GM12878 (cell line): ENCODE data around the gene SHPK. TPM values are rescaled to one million over a fixed set of nuclear protein-coding genes. Genes with fewer than 3 reads are reported as not detected.

ENCODE experiments used
- ATAC-seq: fragments of 200-7000 bp; cut with Tn5 transposase; 3 replicates; pipeline ENCODE4 v1.9.1; 2020; ENCODE audit warnings: mild to moderate bottlenecking, moderate library complexity
- BruUV-seq: library from RNA; stranded (reverse); fragments of 400-500 nt; replicated peaks from 2 replicates; lab custom pipeline; 2021; lab: Mats Ljungman, UMichigan
- CTCF ChIA-PET: fragments of 300-600 bp; sonication (Branson Sonifier 250); formaldehyde crosslinking; extraction: SDS; loops from one replicate; lab custom pipeline; 2021; ENCODE audit warnings: inconsistent platforms; lab: Yijun Ruan, JAX
- POLR2A ChIA-PET: fragments of 350-600 bp; formaldehyde crosslinking; extraction: SDS; loops from one replicate; lab custom pipeline; 2021; ENCODE audit warnings: inconsistent platforms; lab: Charles Lee
- RAD21 ChIA-PET: fragments of 300-600 bp; sonication (Branson Sonifier 250); formaldehyde crosslinking; loops from one replicate; lab custom pipeline; 2023; ENCODE audit warnings: antibody characterized with exemption; ENCODE audit not compliant: unreplicated experiment; lab: Charles Lee
- SMC1A ChIA-PET: fragments of 300-600 bp; sonication (Branson Sonifier 250); formaldehyde crosslinking; loops from one replicate; lab custom pipeline; 2023; ENCODE audit not compliant: unreplicated experiment, uncharacterized antibody; lab: Charles Lee
- DNase-seq: peaks from one replicate; pipeline ENCODE4 v3.0.0-alpha.2; 2011; ENCODE audit warnings: low read depth, low spot score
- FAIRE-seq: peaks from 3 replicates; lab custom pipeline; 2011; peaks lifted over from hg19 to GRCh38; lab: Jason Lieb, UNC
- H2AFZ ChIP-seq: 2 replicates; pipeline ENCODE4 v1.6.0; 2011; ENCODE audit warnings: low read depth, low read length, control low read depth; ENCODE audit not compliant: control insufficient read depth
- H3K27ac ChIP-seq: 2 replicates; pipeline ENCODE4 v1.5.1; 2011; ENCODE audit warnings: control low read depth; ENCODE audit not compliant: control insufficient read depth, insufficient read depth
- H3K27me3 ChIP-seq, 2 experiments: replicated peaks in 1 of 2; 2 replicates each; pipeline versions ENCODE4 v1.6.0 to v1.6.1; 2011; ENCODE audit warnings: low read length in 1 of 2; ENCODE audit not compliant: control insufficient read depth in 2 of 2, insufficient read depth in 2 of 2
- H3K36me3 ChIP-seq, 2 experiments: 2 replicates each; pipeline ENCODE4 v1.5.1; 2011; ENCODE audit warnings: low read length in 1 of 2; ENCODE audit not compliant: control insufficient read depth in 2 of 2, insufficient read depth in 2 of 2
- H3K4me1 ChIP-seq: 2 replicates; pipeline ENCODE4 v1.6.1; 2011; ENCODE audit warnings: mild to moderate bottlenecking, low read length, moderate library complexity, mixed read lengths; ENCODE audit not compliant: control insufficient read depth, insufficient read depth
- H3K4me2 ChIP-seq: 2 replicates; pipeline ENCODE4 v1.6.0; 2011; ENCODE audit warnings: control low read depth; ENCODE audit not compliant: control insufficient read depth, insufficient read depth
- H3K4me3 ChIP-seq: fragments of 200-600 bp; sonication (generic); 2 replicates; pipeline ENCODE4 v1.5.1; 2016
- H3K79me2 ChIP-seq: 2 replicates; pipeline ENCODE4 v1.6.0; 2011; ENCODE audit warnings: low read length; ENCODE audit not compliant: control insufficient read depth, insufficient read depth
- H3K9ac ChIP-seq: 2 replicates; pipeline ENCODE4 v1.8.0; 2011; ENCODE audit warnings: low read length, control low read depth, mixed read lengths; ENCODE audit not compliant: control insufficient read depth, insufficient read depth
- H3K9me3 ChIP-seq: replicated peaks from 3 replicates; pipeline ENCODE4 v1.5.1; 2011; ENCODE audit warnings: mild to moderate bottlenecking, low read length; ENCODE audit not compliant: control insufficient read depth, insufficient read depth
- H4K20me1 ChIP-seq: 2 replicates; pipeline ENCODE4 v1.6.0; 2011; ENCODE audit not compliant: control insufficient read depth, insufficient read depth
- BCL3 ChIP-seq: IDR thresholded peaks from 2 replicates; pipeline ENCODE4 v1.6.1; 2011; ENCODE audit warnings: borderline replicate concordance, low read depth, mild to moderate bottlenecking, moderate library complexity, low read length; ENCODE audit not compliant: insufficient read depth, poor library complexity, severe bottlenecking
- CBX3 ChIP-seq: fragments of 200-600 bp; sonication (generic); IDR thresholded peaks from 2 replicates; pipeline ENCODE4 v1.6.1; 2016; ENCODE audit warnings: low read depth, borderline replicate concordance
- E2F4 ChIP-seq: IDR thresholded peaks from 2 replicates; pipeline ENCODE4 v1.6.1; 2012; ENCODE audit warnings: low read depth, low read length, improper control_type of control experiment
- E4F1 ChIP-seq: fragments of 450-650 bp; IDR thresholded peaks from 2 replicates; pipeline ENCODE4 v1.6.1; 2018; ENCODE audit warnings: borderline replicate concordance, mild to moderate bottlenecking; ENCODE audit not compliant: partially characterized antibody
- FOS ChIP-seq: IDR thresholded peaks from 3 replicates; pipeline ENCODE4 v1.6.1; 2011; ENCODE audit warnings: borderline replicate concordance; ENCODE audit not compliant: insufficient read length; ENCODE audit errors: extremely low read depth
- IKZF2 ChIP-seq, 2 experiments: fragments of 450-650 bp; IDR thresholded peaks; 2 replicates each; pipeline ENCODE4 v1.6.1; 2017; ENCODE audit warnings: mild to moderate bottlenecking in 2 of 2, moderate library complexity in 2 of 2
- JUND ChIP-seq: IDR thresholded peaks from 2 replicates; pipeline ENCODE4 v1.6.1; 2012; ENCODE audit warnings: low read depth, mild to moderate bottlenecking, low read length, improper control_type of control experiment, moderate library complexity
- KAT2A ChIP-seq: conservative IDR thresholded peaks from 2 replicates; pipeline ENCODE4 v1.6.1; 2011; ENCODE audit warnings: low read depth, low read length; ENCODE audit not compliant: control insufficient read depth
- LARP7 ChIP-seq: fragments of 450-650 bp; IDR thresholded peaks from 2 replicates; pipeline ENCODE4 v1.6.1; 2017; ENCODE audit warnings: mild to moderate bottlenecking
- NBN ChIP-seq: fragments of 450-650 bp; IDR thresholded peaks from 2 replicates; pipeline ENCODE4 v1.6.1; 2016
- NFIC ChIP-seq: IDR thresholded peaks from 2 replicates; pipeline ENCODE4 v1.6.1; 2012; ENCODE audit warnings: low read depth, mild to moderate bottlenecking, inconsistent platforms, low read length, moderate library complexity
- PBX3 ChIP-seq: IDR thresholded peaks from 2 replicates; pipeline ENCODE4 v1.6.1; 2011; ENCODE audit warnings: mild to moderate bottlenecking, low read depth, low read length, moderate library complexity; ENCODE audit not compliant: insufficient replicate concordance
- TBL1XR1 ChIP-seq: IDR thresholded peaks from 2 replicates; pipeline ENCODE4 v1.6.1; 2012; ENCODE audit warnings: low read depth, low read length, improper control_type of control experiment
- ZNF687 ChIP-seq: fragments of 450-650 bp; IDR thresholded peaks from 2 replicates; pipeline ENCODE4 v1.6.1; 2017; ENCODE audit warnings: mild to moderate bottlenecking, moderate library complexity
- WGBS: methylation state at CpG from one replicate; pipeline ENCODE4 v1.1.6; 2016; ENCODE audit warnings: low lambda C conversion rate; ENCODE audit not compliant: insufficient replicate concordance, insufficient coverage; ENCODE audit errors: missing lambda C conversion rate; 5-methylcytosine and 5-hydroxymethylcytosine counted together
- in situ Hi-C: fragments of 300-500 bp; cut with MboI; formaldehyde crosslinking; loops from 9 replicates; pipeline ENCODE4 v1.14.3; 2018; ENCODE audit warnings: mixed read lengths
- intact Hi-C: fragments of 100-400 bp; cut with micrococcal nuclease; formaldehyde crosslinking; loops from one replicate; pipeline ENCODE4 v1.14.2; 2022; ENCODE audit not compliant: unreplicated experiment
- polyA plus RNA-seq, 11 experiments: library from polyadenylated mRNA; depleted of rRNA in 4 of 11; unstranded in 6 of 11; stranded (reverse) in 5 of 11; fragments of >200 nt; fragmentation: Nextera tagmentation in 4 of 11; fragmentation: Illumina TruSeq in 1 of 11; extraction: Ambion mirVana in 4 of 11; extraction: Trizol in 1 of 11; gene quantifications; 1 replicate in 1 of 11; 2 replicates in 10 of 11; pipeline versions ENCODE4 v1.2.1 to v1.2.3, GENCODE V29; 2011 to 2016; ENCODE audit warnings: inconsistent platforms in 2 of 11, missing spikeins in 2 of 11, low read depth in 1 of 11
- total RNA-seq, 4 experiments: library from RNA; depleted of rRNA in 3 of 4; stranded (reverse); fragments of >200 nt in 3 of 4; fragmentation: Illumina TruSeq in 1 of 4; extraction: Trizol in 1 of 4; gene quantifications; 2 replicates each; pipeline versions ENCODE4 v1.2.1 to v1.2.3, GENCODE V29; 2013 to 2021

The SHPK gene
- total and polyA plus RNA-seq, 10 of the 15 experiments (the other 5 are each of a cell fraction or from before 2014, with no cell fraction given) = 1.7 to 16.6 (median 12.9) TPM

GRCh38 chr17:3575511-3575910 lies 60.5 kb downstream of the SHPK start:
- in situ Hi-C loops = no loop called here
- FAIRE-seq (peak; percentile 35), DNase-seq (no peak)
- BruUV-seq = no TSS peak
- Histone ChIP-seq H4K20me1 (no peaks in the 10 kb centered on the region), H2AFZ (no peak overlapping the region)
- TF ChIP-seq E2F4 = no peak
- no peak for TF ChIP-seq TBL1XR1
- no peak for TF ChIP-seq NBN
- TF ChIP-seq NFIC = no peak
- TF ChIP-seq IKZF2 (IDR thresholded peaks at IDR 0.05) = no peak
- TF ChIP-seq LARP7 = no peak
- TF ChIP-seq PBX3 = no peak
- TF ChIP-seq KAT2A = no peak
- TF ChIP-seq E4F1 = no peak
- no peak for TF ChIP-seq CBX3
- no peak for TF ChIP-seq BCL3
- no peak for TF ChIP-seq JUND
- no peak for TF ChIP-seq FOS
- TF ChIP-seq ZNF687 = no peak
- TF ChIP-seq, all 136 proteins: peak for 0
- no peaks in the 10 kb centered on the region for H3K79me2 ChIP-seq
- 87% methylated on average over 5 of the region's 5 CpGs for WGBS
- H3K4me1 ChIP-seq = no peaks in the 10 kb centered on the region
- no peak overlapping the region for H3K4me2 ChIP-seq
- H3K4me3 ChIP-seq = no peak overlapping the region
- CTCF ChIA-PET = no interaction called here
- H3K27me3 ChIP-seq = no peaks in the 10 kb centered on the region
- no peaks in the 10 kb centered on the region for H3K9me3 ChIP-seq
- no peak for ATAC-seq
- RAD21 ChIA-PET = no interaction called here
- SMC1A ChIA-PET = no interaction called here
- H3K36me3 ChIP-seq = no peaks in the 10 kb centered on the region; a peak in 1 of 4 replicates
- H3K9ac ChIP-seq = no peak overlapping the region
- POLR2A ChIA-PET = interaction anchor here (0.7 kb wide), 1 partner anchor 924 kb away, joined by 6 read pairs; no protein-coding TSS in a partner anchor
- H3K27ac ChIP-seq = no peak overlapping the region
- intact Hi-C loops = no loop called here
